HL-60/S4 treated with retinoic acid at 250 ng/mL for 4 days and 3 days (cell line): ENCODE measurements around the gene SDHAF2.

Experiments
- in situ Hi-C: fragments of 300-500 bp; cut with MboI; formaldehyde crosslinking; loops from 2 replicates; pipeline ENCODE4 v1.7.0; 2022; ENCODE audit warnings: low sequenced_read_pairs

SDHAF2 gene

GRCh38 chr11:61495801-61496601 lies 66.1 kb downstream of the SDHAF2 start:
- in situ Hi-C loops = no loop called here
